GM23338 (cell line): ENCODE data around the gene EGFL7. TPM values are rescaled to one million over a fixed set of nuclear protein-coding genes. Genes with fewer than 3 reads are reported as not detected.

ENCODE experiments used
- ATAC-seq: fragments of 200-7000 bp; cut with Tn5 transposase; 3 replicates; pipeline ENCODE4 v1.9.1; 2020
- DNase-seq: peaks from one replicate; pipeline ENCODE4 v3.0.0-alpha.2; 2015; ENCODE audit warnings: low spot score
- H2AFZ ChIP-seq: fragments of 200-600 bp; sonication (generic); 2 replicates; pipeline ENCODE4 v1.8.0; 2016; ENCODE audit warnings: antibody characterized with exemption, mild to moderate bottlenecking, moderate library complexity
- H3F3A ChIP-seq: fragments of 200-600 bp; sonication (generic); replicated peaks from 2 replicates; pipeline ENCODE4 v1.8.0; 2017; ENCODE audit warnings: antibody characterized with exemption, mixed run types, low read depth
- H3K27ac ChIP-seq: fragments of 200-600 bp; sonication (generic); 2 replicates; pipeline ENCODE4 v1.6.1; 2016; ENCODE audit warnings: low read depth
- H3K27me3 ChIP-seq: fragments of 200-600 bp; sonication (generic); 2 replicates; pipeline ENCODE4 v1.8.0; 2016; ENCODE audit warnings: mild to moderate bottlenecking, mixed run types, moderate library complexity; ENCODE audit not compliant: insufficient read depth
- H3K36me3 ChIP-seq: fragments of 200-600 bp; sonication (generic); 2 replicates; pipeline ENCODE4 v1.8.0; 2016; ENCODE audit warnings: mild to moderate bottlenecking; ENCODE audit not compliant: insufficient read depth
- H3K4me1 ChIP-seq: fragments of 200-600 bp; sonication (generic); 2 replicates; pipeline ENCODE4 v1.8.0; 2016; ENCODE audit warnings: mild to moderate bottlenecking, moderate library complexity; ENCODE audit not compliant: insufficient read depth
- H3K4me2 ChIP-seq: fragments of 200-600 bp; sonication (generic); 2 replicates; pipeline ENCODE4 v1.7.1; 2017; ENCODE audit warnings: mixed run types
- H3K4me3 ChIP-seq: fragments of 200-600 bp; sonication (generic); 2 replicates; pipeline ENCODE4 v1.6.1; 2016; ENCODE audit warnings: mixed run types
- H3K79me2 ChIP-seq: fragments of 200-600 bp; sonication (generic); replicated peaks from 2 replicates; pipeline ENCODE4 v1.8.0; 2017; ENCODE audit warnings: mild to moderate bottlenecking; ENCODE audit not compliant: insufficient read depth
- H3K9me2 ChIP-seq: fragments of 200-600 bp; sonication (generic); 2 replicates; pipeline ENCODE4 v1.8.0; 2017; ENCODE audit not compliant: insufficient read depth
- H4K20me1 ChIP-seq: fragments of 200-600 bp; sonication (generic); replicated peaks from 2 replicates; pipeline ENCODE4 v1.8.0; 2017; ENCODE audit warnings: mild to moderate bottlenecking; ENCODE audit not compliant: insufficient read depth
- H3K27ac Mint-ChIP-seq: 2 replicates; pipeline ENCODE4 v1.8.0; 2020; ENCODE audit warnings: inconsistent platforms, mild to moderate bottlenecking, moderate library complexity, mixed read lengths
- H3K27me3 Mint-ChIP-seq: 3 replicates; pipeline ENCODE4 v1.8.0; 2022; ENCODE audit warnings: low read depth, mild to moderate bottlenecking, moderate library complexity, mixed read lengths, inconsistent platforms; ENCODE audit not compliant: insufficient read depth, poor library complexity
- H3K36me3 Mint-ChIP-seq: 3 replicates; pipeline ENCODE4 v1.8.0; 2021; ENCODE audit warnings: low read depth, mild to moderate bottlenecking, inconsistent platforms, moderate library complexity, mixed read lengths
- H3K4me1 Mint-ChIP-seq: 3 replicates; pipeline ENCODE4 v1.8.0; 2020; ENCODE audit warnings: mild to moderate bottlenecking, inconsistent platforms, mixed read lengths
- H3K4me3 Mint-ChIP-seq: 3 replicates; pipeline ENCODE4 v1.8.0; 2021; ENCODE audit warnings: moderate library complexity, mild to moderate bottlenecking, inconsistent platforms, mixed read lengths
- H3K9me3 Mint-ChIP-seq: 3 replicates; pipeline ENCODE4 v1.8.0; 2020; ENCODE audit warnings: moderate library complexity, mild to moderate bottlenecking, inconsistent platforms, mixed read lengths
- EZH2 ChIP-seq: fragments of 200-600 bp; sonication (generic); IDR thresholded peaks from one replicate; pipeline ENCODE4 v1.8.0; 2017; ENCODE audit warnings: antibody characterized with exemption, mild to moderate bottlenecking, low read depth; ENCODE audit not compliant: unreplicated experiment
- EZH2phosphoT487 ChIP-seq: fragments of 200-600 bp; sonication (generic); IDR thresholded peaks from one replicate; pipeline ENCODE4 v1.8.1; 2018; ENCODE audit warnings: antibody characterized with exemption; ENCODE audit not compliant: unreplicated experiment
- NANOG ChIP-seq: IDR thresholded peaks from 2 replicates; pipeline ENCODE4 v1.6.1; 2016; ENCODE audit warnings: antibody characterized with exemption, borderline replicate concordance
- STAT1 ChIP-seq: IDR thresholded peaks from one replicate; pipeline ENCODE4 v1.6.1; 2016; ENCODE audit warnings: antibody characterized with exemption; ENCODE audit not compliant: unreplicated experiment
- ZNF114 ChIP-seq: fragments of 250-450 bp; sonication (Bioruptor Pico); IDR thresholded peaks from 2 replicates; pipeline ENCODE4 v1.5.0; 2020; ENCODE audit warnings: mild to moderate bottlenecking, moderate library complexity
- ZNF331 ChIP-seq: fragments of 250-450 bp; sonication (Bioruptor Pico); IDR thresholded peaks from 2 replicates; pipeline ENCODE4 v1.5.0; 2020; ENCODE audit warnings: low read depth, mild to moderate bottlenecking, moderate library complexity
- polyA plus RNA-seq: library from polyadenylated mRNA; unstranded; fragments of >200 nt; fragmentation: Nextera tagmentation; extraction: Ambion mirVana; gene quantifications from 2 replicates; pipeline ENCODE4 v1.2.1, GENCODE V29; 2016
- total RNA-seq: library from RNA; depleted of rRNA; stranded (reverse); fragments of >200 nt; shearing (Covaris generic); gene quantifications from 2 replicates; pipeline ENCODE4 v1.2.3, GENCODE V29; 2014
- TF ChIP-seq, protein P1 (sequence below): IDR thresholded peaks from one replicate; pipeline ENCODE4 v1.6.1; 2018; ENCODE audit warnings: antibody characterized with exemption; ENCODE audit not compliant: unreplicated experiment
- TF ChIP-seq, protein P2 (sequence below): IDR thresholded peaks from 2 replicates; pipeline ENCODE4 v1.6.1; 2016; ENCODE audit warnings: antibody characterized with exemption
- TF ChIP-seq, protein P3 (sequence below): fragments of 250-450 bp; sonication (Bioruptor Pico); IDR thresholded peaks from 2 replicates; pipeline ENCODE4 v1.5.0; 2020; ENCODE audit warnings: mild to moderate bottlenecking, moderate library complexity
- TF ChIP-seq, protein P4 (sequence below), 2 experiments: fragments of 200-600 bp in 1 of 2; sonication (generic) in 1 of 2; conservative IDR thresholded peaks; 2 replicates each; pipeline versions ENCODE4 v1.5.1 to v1.6.1; 2016 to 2017; ENCODE audit warnings: antibody characterized with exemption in 2 of 2, low read depth in 2 of 2, mild to moderate bottlenecking in 2 of 2, moderate library complexity in 1 of 2

The EGFL7 gene
- total and polyA plus RNA-seq, 2 experiments from 2014 or later: 44.4 to 60.8 TPM

DNA sequence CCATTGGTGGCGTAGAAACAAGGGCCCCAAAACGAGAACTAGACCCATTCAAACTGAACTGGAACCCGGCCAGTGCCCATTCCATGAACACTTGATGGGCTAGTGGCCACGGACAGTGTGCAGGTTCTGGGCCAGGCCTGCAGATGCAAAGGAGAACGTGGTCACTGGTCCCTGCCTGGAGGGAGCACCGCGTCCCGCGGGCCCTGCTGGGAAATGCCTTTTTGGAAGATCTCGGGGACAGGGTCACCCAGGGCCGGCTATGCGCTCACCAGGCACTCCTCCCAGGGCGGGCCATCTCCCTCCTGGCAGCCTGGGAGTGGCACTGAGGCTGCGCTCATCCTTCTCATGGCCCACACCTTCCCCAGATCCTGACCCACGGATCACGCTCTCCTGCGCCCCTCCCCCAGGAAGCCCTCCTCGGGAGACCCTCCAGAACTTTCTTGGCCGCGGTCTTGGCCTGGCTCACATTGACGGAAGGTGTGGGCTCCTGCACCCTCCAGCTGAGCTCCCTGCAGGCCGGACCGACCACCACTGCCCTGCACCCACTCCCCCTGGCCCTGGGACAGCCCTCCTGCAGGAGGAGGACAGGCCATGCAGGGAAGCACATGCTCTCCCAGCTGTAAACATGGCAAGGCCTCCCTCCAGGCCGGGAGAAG lies 46.9 kb downstream of the EGFL7 start:
- Histone ChIP-seq H3K9me2 (no peaks in the 10 kb centered on the region), H3K36me3 (no peaks in the 10 kb centered on the region), H3F3A (0 out of 2 replicates have a peak, but pooled peaks cover 7% of the 10 kb centered on the region), H3K79me2 (peaks cover 10% of the 10 kb centered on the region; the same call in 1 of the 2 replicates), H3K27me3 (peaks cover 13% of the 10 kb centered on the region), H3K4me2 (no peak overlapping the region), H4K20me1 (peaks cover 7% of the 10 kb centered on the region), H3K4me1 (peaks cover 4% of the 10 kb centered on the region; the same call in 1 of the 2 replicates), H3K4me3 (no peak overlapping the region), H3K27ac (no peak overlapping the region), H2AFZ (no peak overlapping the region)
- Mint-ChIP-seq H3K9me3 (no peaks in the 10 kb centered on the region), H3K27ac (no peak overlapping the region), H3K4me3 (no peak overlapping the region), H3K27me3 (peaks cover 13% of the 10 kb centered on the region), H3K4me1 (peaks cover 3% of the 10 kb centered on the region; the same call in 2 of the 3 replicates), H3K36me3 (no peaks in the 10 kb centered on the region)
- no peak for DNase-seq
- TF ChIP-seq, protein P1, sequence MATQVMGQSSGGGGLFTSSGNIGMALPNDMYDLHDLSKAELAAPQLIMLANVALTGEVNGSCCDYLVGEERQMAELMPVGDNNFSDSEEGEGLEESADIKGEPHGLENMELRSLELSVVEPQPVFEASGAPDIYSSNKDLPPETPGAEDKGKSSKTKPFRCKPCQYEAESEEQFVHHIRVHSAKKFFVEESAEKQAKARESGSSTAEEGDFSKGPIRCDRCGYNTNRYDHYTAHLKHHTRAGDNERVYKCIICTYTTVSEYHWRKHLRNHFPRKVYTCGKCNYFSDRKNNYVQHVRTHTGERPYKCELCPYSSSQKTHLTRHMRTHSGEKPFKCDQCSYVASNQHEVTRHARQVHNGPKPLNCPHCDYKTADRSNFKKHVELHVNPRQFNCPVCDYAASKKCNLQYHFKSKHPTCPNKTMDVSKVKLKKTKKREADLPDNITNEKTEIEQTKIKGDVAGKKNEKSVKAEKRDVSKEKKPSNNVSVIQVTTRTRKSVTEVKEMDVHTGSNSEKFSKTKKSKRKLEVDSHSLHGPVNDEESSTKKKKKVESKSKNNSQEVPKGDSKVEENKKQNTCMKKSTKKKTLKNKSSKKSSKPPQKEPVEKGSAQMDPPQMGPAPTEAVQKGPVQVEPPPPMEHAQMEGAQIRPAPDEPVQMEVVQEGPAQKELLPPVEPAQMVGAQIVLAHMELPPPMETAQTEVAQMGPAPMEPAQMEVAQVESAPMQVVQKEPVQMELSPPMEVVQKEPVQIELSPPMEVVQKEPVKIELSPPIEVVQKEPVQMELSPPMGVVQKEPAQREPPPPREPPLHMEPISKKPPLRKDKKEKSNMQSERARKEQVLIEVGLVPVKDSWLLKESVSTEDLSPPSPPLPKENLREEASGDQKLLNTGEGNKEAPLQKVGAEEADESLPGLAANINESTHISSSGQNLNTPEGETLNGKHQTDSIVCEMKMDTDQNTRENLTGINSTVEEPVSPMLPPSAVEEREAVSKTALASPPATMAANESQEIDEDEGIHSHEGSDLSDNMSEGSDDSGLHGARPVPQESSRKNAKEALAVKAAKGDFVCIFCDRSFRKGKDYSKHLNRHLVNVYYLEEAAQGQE: no peak
- TF ChIP-seq, protein P2, sequence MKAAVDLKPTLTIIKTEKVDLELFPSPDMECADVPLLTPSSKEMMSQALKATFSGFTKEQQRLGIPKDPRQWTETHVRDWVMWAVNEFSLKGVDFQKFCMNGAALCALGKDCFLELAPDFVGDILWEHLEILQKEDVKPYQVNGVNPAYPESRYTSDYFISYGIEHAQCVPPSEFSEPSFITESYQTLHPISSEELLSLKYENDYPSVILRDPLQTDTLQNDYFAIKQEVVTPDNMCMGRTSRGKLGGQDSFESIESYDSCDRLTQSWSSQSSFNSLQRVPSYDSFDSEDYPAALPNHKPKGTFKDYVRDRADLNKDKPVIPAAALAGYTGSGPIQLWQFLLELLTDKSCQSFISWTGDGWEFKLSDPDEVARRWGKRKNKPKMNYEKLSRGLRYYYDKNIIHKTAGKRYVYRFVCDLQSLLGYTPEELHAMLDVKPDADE: no peak
- no peak for TF ChIP-seq EZH2phosphoT487
- TF ChIP-seq, protein P3, sequence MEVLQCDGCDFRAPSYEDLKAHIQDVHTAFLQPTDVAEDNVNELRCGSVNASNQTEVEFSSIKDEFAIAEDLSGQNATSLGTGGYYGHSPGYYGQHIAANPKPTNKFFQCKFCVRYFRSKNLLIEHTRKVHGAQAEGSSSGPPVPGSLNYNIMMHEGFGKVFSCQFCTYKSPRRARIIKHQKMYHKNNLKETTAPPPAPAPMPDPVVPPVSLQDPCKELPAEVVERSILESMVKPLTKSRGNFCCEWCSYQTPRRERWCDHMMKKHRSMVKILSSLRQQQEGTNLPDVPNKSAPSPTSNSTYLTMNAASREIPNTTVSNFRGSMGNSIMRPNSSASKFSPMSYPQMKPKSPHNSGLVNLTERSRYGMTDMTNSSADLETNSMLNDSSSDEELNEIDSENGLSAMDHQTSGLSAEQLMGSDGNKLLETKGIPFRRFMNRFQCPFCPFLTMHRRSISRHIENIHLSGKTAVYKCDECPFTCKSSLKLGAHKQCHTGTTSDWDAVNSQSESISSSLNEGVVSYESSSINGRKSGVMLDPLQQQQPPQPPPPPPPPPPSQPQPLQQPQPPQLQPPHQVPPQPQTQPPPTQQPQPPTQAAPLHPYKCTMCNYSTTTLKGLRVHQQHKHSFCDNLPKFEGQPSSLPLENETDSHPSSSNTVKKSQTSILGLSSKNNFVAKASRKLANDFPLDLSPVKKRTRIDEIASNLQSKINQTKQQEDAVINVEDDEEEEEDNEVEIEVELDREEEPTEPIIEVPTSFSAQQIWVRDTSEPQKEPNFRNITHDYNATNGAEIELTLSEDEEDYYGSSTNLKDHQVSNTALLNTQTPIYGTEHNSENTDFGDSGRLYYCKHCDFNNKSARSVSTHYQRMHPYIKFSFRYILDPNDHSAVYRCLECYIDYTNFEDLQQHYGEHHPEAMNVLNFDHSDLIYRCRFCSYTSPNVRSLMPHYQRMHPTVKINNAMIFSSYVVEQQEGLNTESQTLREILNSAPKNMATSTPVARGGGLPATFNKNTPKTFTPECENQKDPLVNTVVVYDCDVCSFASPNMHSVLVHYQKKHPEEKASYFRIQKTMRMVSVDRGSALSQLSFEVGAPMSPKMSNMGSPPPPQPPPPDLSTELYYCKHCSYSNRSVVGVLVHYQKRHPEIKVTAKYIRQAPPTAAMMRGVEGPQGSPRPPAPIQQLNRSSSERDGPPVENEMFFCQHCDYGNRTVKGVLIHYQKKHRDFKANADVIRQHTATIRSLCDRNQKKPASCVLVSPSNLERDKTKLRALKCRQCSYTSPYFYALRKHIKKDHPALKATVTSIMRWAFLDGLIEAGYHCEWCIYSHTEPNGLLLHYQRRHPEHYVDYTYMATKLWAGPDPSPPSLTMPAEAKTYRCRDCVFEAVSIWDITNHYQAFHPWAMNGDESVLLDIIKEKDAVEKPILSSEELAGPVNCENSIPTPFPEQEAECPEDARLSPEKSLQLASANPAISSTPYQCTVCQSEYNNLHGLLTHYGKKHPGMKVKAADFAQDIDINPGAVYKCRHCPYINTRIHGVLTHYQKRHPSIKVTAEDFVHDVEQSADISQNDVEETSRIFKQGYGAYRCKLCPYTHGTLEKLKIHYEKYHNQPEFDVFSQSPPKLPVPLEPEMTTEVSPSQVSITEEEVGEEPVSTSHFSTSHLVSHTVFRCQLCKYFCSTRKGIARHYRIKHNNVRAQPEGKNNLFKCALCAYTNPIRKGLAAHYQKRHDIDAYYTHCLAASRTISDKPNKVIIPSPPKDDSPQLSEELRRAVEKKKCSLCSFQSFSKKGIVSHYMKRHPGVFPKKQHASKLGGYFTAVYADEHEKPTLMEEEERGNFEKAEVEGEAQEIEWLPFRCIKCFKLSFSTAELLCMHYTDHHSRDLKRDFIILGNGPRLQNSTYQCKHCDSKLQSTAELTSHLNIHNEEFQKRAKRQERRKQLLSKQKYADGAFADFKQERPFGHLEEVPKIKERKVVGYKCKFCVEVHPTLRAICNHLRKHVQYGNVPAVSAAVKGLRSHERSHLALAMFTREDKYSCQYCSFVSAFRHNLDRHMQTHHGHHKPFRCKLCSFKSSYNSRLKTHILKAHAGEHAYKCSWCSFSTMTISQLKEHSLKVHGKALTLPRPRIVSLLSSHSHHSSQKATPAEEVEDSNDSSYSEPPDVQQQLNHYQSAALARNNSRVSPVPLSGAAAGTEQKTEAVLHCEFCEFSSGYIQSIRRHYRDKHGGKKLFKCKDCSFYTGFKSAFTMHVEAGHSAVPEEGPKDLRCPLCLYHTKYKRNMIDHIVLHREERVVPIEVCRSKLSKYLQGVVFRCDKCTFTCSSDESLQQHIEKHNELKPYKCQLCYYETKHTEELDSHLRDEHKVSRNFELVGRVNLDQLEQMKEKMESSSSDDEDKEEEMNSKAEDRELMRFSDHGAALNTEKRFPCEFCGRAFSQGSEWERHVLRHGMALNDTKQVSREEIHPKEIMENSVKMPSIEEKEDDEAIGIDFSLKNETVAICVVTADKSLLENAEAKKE: no peak
- no peak for TF ChIP-seq NANOG
- no peak for TF ChIP-seq ZNF331
- TF ChIP-seq, protein P4, sequence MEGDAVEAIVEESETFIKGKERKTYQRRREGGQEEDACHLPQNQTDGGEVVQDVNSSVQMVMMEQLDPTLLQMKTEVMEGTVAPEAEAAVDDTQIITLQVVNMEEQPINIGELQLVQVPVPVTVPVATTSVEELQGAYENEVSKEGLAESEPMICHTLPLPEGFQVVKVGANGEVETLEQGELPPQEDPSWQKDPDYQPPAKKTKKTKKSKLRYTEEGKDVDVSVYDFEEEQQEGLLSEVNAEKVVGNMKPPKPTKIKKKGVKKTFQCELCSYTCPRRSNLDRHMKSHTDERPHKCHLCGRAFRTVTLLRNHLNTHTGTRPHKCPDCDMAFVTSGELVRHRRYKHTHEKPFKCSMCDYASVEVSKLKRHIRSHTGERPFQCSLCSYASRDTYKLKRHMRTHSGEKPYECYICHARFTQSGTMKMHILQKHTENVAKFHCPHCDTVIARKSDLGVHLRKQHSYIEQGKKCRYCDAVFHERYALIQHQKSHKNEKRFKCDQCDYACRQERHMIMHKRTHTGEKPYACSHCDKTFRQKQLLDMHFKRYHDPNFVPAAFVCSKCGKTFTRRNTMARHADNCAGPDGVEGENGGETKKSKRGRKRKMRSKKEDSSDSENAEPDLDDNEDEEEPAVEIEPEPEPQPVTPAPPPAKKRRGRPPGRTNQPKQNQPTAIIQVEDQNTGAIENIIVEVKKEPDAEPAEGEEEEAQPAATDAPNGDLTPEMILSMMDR (conservative IDR thresholded peaks at IDR 0.05; ENCODE audit: low read depth in 2 of 2): no peak
- no peak for TF ChIP-seq EZH2
- no peak for TF ChIP-seq STAT1
- no peak for TF ChIP-seq ZNF114 (CRISPR knock-in tag)
- ATAC-seq: no peak
